Measurements from ENCODE around the gene LPXN.

LPXN gene

GRCh38 chr11:58561394-58562098, 14.1 kb downstream of the LPXN start:
- peaks cover 93% of the 10 kb centered on the region for H3K36me3 ChIP-seq (ENCODE audit: insufficient read depth, low read length)
- peaks cover 4% of the 10 kb centered on the region for H3K4me1 ChIP-seq (ENCODE audit: insufficient read depth, low read length, severe bottlenecking)
- H2AFZ ChIP-seq (ENCODE audit: low read length): no peak overlapping the region
- H3K27me3 ChIP-seq (ENCODE audit: insufficient read depth, low read length): no peaks in the 10 kb centered on the region
- TF ChIP-seq CTCF (IDR thresholded peaks at IDR 0.05; ENCODE audit: low read length): no peak
- no peak for TF ChIP-seq EZH2 (IDR thresholded peaks at IDR 0.05; ENCODE audit: borderline replicate concordance, low read length)
- H3K4me3 ChIP-seq (ENCODE audit: low read depth, low read length, poor library complexity, severe bottlenecking): no peak overlapping the region
- no peaks in the 10 kb centered on the region for H4K20me1 ChIP-seq (ENCODE audit: insufficient read depth, low read length)
- H3F3A ChIP-seq (ENCODE audit: insufficient read depth, low read length): no peaks in the 10 kb centered on the region; the same call in 1 of the 2 replicates
- no peak overlapping the region for H3K27ac ChIP-seq (ENCODE audit: low read depth, low read length, poor library complexity, severe bottlenecking)
- H3K4me2 ChIP-seq (ENCODE audit: low read length): no peak overlapping the region
- H3K9me3 ChIP-seq (ENCODE audit: low read length): no peaks in the 10 kb centered on the region
- H3K9ac ChIP-seq (ENCODE audit: low read length): no peak overlapping the region
- H3K79me2 ChIP-seq (ENCODE audit: insufficient read depth, low read length): peaks cover 86% of the 10 kb centered on the region
- no peaks in the 10 kb centered on the region for H3K9me2 ChIP-seq (ENCODE audit: low read depth, low read length)

GRCh38 chr11:58560842-58561241, 14.8 kb downstream of the LPXN start:
- Histone ChIP-seq H3K4me1 (ENCODE audit: insufficient read depth, low read length, severe bottlenecking) (no peaks in the 10 kb centered on the region), H3K9me2 (ENCODE audit: low read depth, low read length) (no peaks in the 10 kb centered on the region), H2AFZ (ENCODE audit: low read length) (no peak overlapping the region), H4K20me1 (ENCODE audit: insufficient read depth, low read length) (0 out of 2 replicates have a peak, but pooled peaks cover 1% of the 10 kb centered on the region), H3K4me3 (ENCODE audit: low read depth, low read length, poor library complexity, severe bottlenecking) (no peak overlapping the region), H3K9me3 (ENCODE audit: low read length) (no peaks in the 10 kb centered on the region), H3K27ac (ENCODE audit: low read depth, low read length, poor library complexity, severe bottlenecking) (no peak overlapping the region), H3K79me2 (ENCODE audit: insufficient read depth, low read length) (peaks cover 86% of the 10 kb centered on the region), H3K4me2 (ENCODE audit: low read length) (no peak overlapping the region), H3K27me3 (ENCODE audit: insufficient read depth, low read length) (no peaks in the 10 kb centered on the region), H3K36me3 (ENCODE audit: insufficient read depth, low read length) (peaks cover 87% of the 10 kb centered on the region), H3F3A (ENCODE audit: insufficient read depth, low read length) (no peaks in the 10 kb centered on the region; the same call in 1 of the 2 replicates), H3K9ac (ENCODE audit: low read length) (no peak overlapping the region)
- TF ChIP-seq EZH2 (IDR thresholded peaks at IDR 0.05; ENCODE audit: borderline replicate concordance, low read length) (no peak), CTCF (IDR thresholded peaks at IDR 0.05; ENCODE audit: low read length) (no peak)

- H3K27me3 ChIP-seq (ENCODE audit: insufficient read depth, low read length): no peaks in the 10 kb centered on the region
- H4K20me1 ChIP-seq (ENCODE audit: insufficient read depth, low read length): no peaks in the 10 kb centered on the region
- no peak overlapping the region for H3K4me3 ChIP-seq (ENCODE audit: low read depth, low read length, poor library complexity, severe bottlenecking)
- peaks cover 100% of the 10 kb centered on the region for H3K36me3 ChIP-seq (ENCODE audit: insufficient read depth, low read length)
- no peaks in the 10 kb centered on the region for H3F3A ChIP-seq (ENCODE audit: insufficient read depth, low read length)
- H3K79me2 ChIP-seq (ENCODE audit: insufficient read depth, low read length): no peaks in the 10 kb centered on the region
- H3K4me2 ChIP-seq (ENCODE audit: low read length): no peak overlapping the region
- no peak overlapping the region for H3K9ac ChIP-seq (ENCODE audit: low read length)
- H2AFZ ChIP-seq (ENCODE audit: low read length): no peak overlapping the region
- TF ChIP-seq CTCF (IDR thresholded peaks at IDR 0.05; ENCODE audit: low read length): no peak
- TF ChIP-seq EZH2 (IDR thresholded peaks at IDR 0.05; ENCODE audit: borderline replicate concordance, low read length): no peak
- H3K4me1 ChIP-seq (ENCODE audit: insufficient read depth, low read length, severe bottlenecking): no peaks in the 10 kb centered on the region
- H3K9me2 ChIP-seq (ENCODE audit: low read depth, low read length): no peaks in the 10 kb centered on the region
- no peaks in the 10 kb centered on the region for H3K9me3 ChIP-seq (ENCODE audit: low read length)
- no peak overlapping the region for H3K27ac ChIP-seq (ENCODE audit: low read depth, low read length, poor library complexity, severe bottlenecking)
These were observed 26.0 kb downstream of the LPXN start for GRCh38 chr11:58549644-58550043.

Measured in OCI-LY1 (cell line).